ENCODE results near the gene PRKAR2A.
A peak's percentile ranks its signal among the peaks of the same experiment; 100 is the strongest.
"Not testable (repeated sequence)": the region's sequence is repeated elsewhere in the genome, so short reads cannot be mapped to it uniquely, and the experiment has no call there.

Gene PRKAR2A

DNA sequence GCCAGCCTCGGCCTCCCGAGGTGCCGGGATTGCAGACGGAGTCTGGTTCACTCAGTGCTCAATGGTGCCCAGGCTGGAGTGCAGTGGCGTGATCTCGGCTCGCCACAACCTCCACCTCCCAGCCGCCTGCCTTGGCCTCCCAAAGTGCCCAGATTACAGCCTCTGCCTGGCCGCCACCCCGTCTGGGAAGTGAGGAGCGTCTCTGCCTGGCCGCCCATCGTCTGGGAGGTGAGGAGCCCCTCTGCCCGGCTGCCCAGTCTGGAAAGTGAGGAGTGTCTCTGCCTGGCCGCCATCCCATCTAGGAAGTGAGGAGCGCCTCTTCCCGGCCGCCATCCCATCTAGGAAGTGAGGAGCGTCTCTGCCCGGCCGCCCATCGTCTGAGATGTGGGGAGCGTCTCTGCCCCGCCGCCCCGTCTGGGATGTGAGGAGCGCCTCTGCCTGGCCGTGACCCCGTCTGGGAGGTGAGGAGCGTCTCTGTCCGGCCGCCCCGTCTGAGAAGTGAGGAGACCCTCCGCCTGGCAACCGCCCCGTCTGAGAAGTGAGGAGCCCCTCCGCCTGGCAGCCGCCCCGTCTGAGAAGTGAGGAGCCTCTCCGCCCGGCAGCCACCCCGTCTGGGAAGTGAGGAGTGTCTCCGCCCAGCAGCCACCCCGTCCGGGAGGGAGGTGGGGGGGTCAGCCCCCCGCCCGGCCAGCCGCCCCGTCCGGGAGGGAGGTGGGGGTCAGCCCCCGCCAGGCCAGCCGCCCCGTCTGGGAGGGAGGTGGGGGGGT lies 113.7 kb downstream of the PRKAR2A start:
- DNase-seq (ENCODE audit: low read depth) = not testable (repeated sequence)

- DNase-seq (ENCODE audit: low read depth) = no peak
Observed at GRCh38 chr3:48727511-48727910, 120.2 kb downstream of the PRKAR2A start.

- not testable (repeated sequence) for DNase-seq (ENCODE audit: low read depth)
Observed at GRCh38 chr3:48725185-48725855, 122.4 kb downstream of the PRKAR2A start.

DNA sequence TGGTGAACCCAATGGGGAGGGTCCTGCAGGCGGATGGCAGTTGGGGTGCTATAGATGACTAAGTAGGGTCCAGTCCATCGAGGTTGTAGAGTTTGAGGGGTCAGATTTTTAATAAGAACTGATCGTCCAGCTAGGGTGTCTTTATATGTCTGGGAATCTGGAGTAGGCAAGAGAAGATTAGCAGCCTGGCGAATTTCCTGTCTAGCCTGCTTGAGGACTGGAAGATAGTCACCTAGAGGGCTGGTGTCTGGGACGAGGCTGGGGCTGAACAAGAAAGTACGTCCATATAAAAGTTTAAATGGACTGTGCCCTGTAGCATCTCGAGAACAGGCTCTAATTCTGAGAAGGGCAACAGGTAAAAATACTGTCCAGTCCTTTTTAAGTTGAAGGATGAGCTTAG lies 123.9 kb downstream of the PRKAR2A start:
- DNase-seq (ENCODE audit: low read depth) = no peak

GRCh38 chr3:48723293-48723692 lies 124.4 kb downstream of the PRKAR2A start:
- DNase-seq (ENCODE audit: low read depth) = not testable (repeated sequence)

- peak; percentile 96 for DNase-seq (ENCODE audit: low read depth)
Observed at GRCh38 chr3:48716982-48717746, 130.5 kb downstream of the PRKAR2A start, which contains the start of gene IP6K2. Gene IP6K2, minus strand, starts transcription at chr3:48717221. Its CDS starts 21,930 bp downstream, at chr3:48695291.

DNA sequence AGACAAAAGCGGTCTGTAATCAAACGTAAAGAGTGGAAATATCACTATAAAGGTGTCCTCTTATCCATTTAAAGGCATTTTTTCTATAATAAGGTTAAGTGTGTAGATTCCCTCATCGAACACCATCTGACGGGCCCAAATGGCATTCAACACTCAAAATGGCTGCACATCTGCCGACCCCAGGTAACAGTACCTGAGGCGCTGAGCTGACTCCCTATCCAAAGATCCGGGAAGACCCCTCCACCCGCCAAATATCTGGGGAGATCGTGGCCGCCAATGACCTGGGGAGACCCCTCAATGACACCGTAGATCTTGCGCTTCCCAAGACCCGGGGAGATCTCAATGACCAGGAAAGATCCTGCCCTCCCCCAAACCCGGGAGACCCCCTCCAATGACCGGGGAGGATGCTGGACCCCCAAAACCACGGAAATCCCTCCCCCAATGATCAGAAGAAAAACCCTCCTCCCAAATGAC lies 131.1 kb downstream of the PRKAR2A start:
- DNase-seq (ENCODE audit: low read depth) = no peak

DNA sequence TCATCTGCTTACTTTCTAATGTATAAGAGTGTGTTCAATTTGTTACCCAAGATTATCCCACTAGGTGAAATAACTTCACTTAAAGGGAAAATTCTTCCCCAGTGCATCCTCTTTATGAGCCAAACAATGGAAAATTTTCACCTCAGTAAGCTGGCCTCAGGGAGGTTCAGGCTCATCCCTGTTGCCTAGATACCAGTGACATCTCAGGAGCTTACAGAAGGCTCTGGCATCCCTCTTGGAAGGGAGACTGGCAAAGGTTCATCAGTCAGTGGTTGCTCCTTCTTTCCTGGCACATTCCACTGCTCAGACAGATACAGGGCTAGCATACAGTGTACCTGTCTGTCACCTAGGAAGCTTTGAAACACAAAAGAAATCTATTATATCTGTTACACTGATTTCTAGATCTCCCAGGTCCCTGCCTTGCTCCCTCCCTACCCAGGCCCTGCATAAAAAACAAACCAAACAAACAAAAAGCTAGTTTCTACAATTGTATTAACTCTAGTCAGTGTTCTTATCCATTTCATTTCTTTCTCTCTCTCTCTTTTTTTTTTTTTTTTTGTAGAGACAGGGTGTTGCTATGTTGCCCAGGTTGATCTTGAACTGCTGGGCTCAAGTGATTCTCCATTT lies 132.4 kb downstream of the PRKAR2A start:
- DNase-seq (ENCODE audit: low read depth) = no peak

GRCh38 chr3:48711727-48712126 lies 135.9 kb downstream of the PRKAR2A start:
- no peak for DNase-seq (ENCODE audit: low read depth)

- no peak for DNase-seq (ENCODE audit: low read depth)
Observed at GRCh38 chr3:48709051-48709461, 138.6 kb downstream of the PRKAR2A start.

GRCh38 chr3:48708481-48708889 lies 139.2 kb downstream of the PRKAR2A start:
- no peak for DNase-seq (ENCODE audit: low read depth)

GRCh38 chr3:48707157-48707556 lies 140.5 kb downstream of the PRKAR2A start:
- DNase-seq (ENCODE audit: low read depth) = no peak

GRCh38 chr3:48702320-48702920 lies 145.3 kb downstream of the PRKAR2A start:
- DNase-seq (ENCODE audit: low read depth) = no peak

DNA sequence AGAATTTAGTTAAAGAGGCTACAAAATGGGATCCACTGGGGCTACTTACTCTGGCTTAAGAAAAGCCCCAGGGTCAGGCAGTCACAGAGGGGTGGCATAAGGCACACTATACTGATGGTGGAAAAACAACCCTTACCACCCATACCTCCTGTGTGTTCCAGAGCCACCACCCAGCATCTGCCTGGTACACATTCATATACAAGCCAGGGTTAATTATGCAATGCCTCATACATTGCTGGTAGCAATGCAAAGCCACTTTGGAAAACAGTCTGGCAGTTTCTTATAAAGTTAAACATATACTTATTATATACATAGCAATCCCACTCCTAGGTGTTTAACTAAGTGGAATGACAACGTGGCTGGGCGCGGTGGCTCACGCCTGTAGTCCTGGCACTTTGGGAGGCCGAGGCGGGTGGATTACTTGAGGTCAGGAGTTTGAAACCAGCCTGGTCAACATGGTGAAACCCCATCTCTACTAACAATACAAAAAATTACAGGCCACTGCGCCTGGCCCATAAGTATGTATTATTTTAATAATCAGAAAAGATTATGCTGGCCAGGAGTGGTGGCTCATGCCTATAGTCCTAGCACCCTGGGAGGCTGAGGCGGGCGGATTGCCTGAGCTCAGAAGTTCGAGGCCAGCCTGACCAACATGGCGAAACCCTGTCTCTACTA lies 146.8 kb downstream of the PRKAR2A start:
- DNase-seq (ENCODE audit: low read depth) = no peak

DNA sequence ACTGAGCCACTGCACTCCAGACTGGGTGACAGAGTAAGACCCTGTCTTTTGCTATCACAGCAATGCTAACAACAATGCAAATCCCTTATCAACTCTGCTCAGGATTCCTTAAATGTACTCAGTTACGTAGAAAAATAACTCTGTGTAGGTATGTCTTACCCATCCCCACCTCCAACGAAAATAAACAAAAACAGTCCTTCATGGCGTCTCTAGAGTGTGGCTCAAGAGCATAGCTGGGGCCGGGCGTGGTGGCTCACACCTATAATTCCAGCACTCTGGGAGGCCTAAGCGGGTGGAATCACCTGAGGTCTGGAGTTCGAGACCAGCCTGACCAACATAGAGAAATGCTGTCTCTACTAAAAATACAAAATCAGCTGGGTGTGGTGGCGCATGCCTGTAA lies 148.8 kb downstream of the PRKAR2A start:
- DNase-seq (ENCODE audit: low read depth) = no peak

DNA sequence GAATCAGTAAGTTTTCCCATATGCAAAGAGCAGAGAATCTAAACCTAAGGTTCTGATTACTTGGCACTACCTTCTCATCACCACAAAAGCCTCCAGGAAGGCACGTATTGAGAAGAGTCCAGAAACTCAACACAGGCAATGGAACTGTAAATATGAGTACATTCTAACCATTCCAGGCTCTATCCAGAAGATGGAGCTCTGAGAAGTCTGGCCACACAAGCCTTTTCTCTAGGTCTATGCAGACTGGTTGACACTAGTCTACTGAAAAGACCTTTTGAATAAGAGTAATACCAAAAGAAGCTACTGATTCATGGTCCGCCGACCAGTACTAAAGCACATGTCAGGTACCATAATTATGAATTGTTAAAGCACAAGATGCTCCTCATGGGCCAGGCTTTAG lies 149.7 kb downstream of the PRKAR2A start:
- DNase-seq (ENCODE audit: low read depth) = no peak

DNA sequence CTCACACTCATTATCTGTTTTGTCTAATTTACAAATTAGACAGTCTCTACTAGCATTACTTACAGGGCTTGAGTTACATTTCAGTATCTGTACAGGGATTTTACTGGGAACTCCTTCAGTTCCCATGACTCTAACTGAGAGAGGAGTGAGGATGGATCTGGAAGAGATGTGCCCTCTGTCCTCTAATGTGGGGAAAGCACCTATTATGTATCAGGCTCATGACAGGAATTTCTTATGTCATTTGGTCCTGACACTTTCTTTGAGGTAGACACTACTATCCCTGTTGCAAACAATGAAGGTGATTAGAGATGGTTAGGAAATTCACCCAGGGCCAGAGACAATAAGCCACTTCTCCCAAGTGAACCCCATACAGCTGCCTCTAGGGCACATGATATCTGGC lies 151.1 kb downstream of the PRKAR2A start:
- no peak for DNase-seq (ENCODE audit: low read depth)
